ENCODE data around the gene TBC1D3B. TPM values are rescaled to one million over a fixed set of nuclear protein-coding genes. Genes with fewer than 3 reads are reported as not detected.
"Not testable (repeated sequence)": the region's sequence is repeated elsewhere in the genome, so short reads cannot be mapped to it uniquely, and the experiment has no call there.

The TBC1D3B gene
- 0.66 TPM in 1 of 2 replicates, not detected in the other for total RNA-seq (2014; rRNA removed; shearing (Covaris generic))

GRCh38 chr17:36176536-36176935 is at the start of gene TBC1D3B:
Gene TBC1D3B, minus strand, starts transcription at chr17:36176636. Its CDS starts 1,586 bp downstream, at chr17:36175050.
- H3K27ac ChIP-seq; H3K4me3 ChIP-seq; H3K27me3 ChIP-seq (replicated peaks); H3K36me3 ChIP-seq; H3K4me1 ChIP-seq (replicated peaks); DNase-seq (ENCODE audit: low read depth in 1 of 2, low spot score in 2 of 2); H3K9me3 ChIP-seq (replicated peaks): not testable (repeated sequence)

GRCh38 chr17:36222967-36223366 is 46.5 kb upstream of the TBC1D3B start:
- not testable (repeated sequence) for H3K27ac ChIP-seq; H3K4me1 ChIP-seq (replicated peaks); H3K4me3 ChIP-seq; H3K27me3 ChIP-seq (replicated peaks); H3K36me3 ChIP-seq; DNase-seq (ENCODE audit: low read depth in 1 of 2, low spot score in 2 of 2); H3K9me3 ChIP-seq (replicated peaks)

GRCh38 chr17:36221581-36222100 is 45.2 kb upstream of the TBC1D3B start:
- not testable (repeated sequence) for H3K4me3 ChIP-seq; H3K9me3 ChIP-seq (replicated peaks); DNase-seq (ENCODE audit: low read depth in 1 of 2, low spot score in 2 of 2)

GRCh38 chr17:36220737-36221580 is 44.5 kb upstream of the TBC1D3B start:
- not testable (repeated sequence) for H3K27me3 ChIP-seq (replicated peaks); H3K36me3 ChIP-seq; H3K9me3 ChIP-seq (replicated peaks)

More at GRCh38 chr17:36221581-36222100, 45.2 kb upstream of the TBC1D3B start:
- H3K4me1 ChIP-seq (replicated peaks); H3K27ac ChIP-seq; H3K36me3 ChIP-seq; H3K27me3 ChIP-seq (replicated peaks): not testable (repeated sequence)

DNA sequence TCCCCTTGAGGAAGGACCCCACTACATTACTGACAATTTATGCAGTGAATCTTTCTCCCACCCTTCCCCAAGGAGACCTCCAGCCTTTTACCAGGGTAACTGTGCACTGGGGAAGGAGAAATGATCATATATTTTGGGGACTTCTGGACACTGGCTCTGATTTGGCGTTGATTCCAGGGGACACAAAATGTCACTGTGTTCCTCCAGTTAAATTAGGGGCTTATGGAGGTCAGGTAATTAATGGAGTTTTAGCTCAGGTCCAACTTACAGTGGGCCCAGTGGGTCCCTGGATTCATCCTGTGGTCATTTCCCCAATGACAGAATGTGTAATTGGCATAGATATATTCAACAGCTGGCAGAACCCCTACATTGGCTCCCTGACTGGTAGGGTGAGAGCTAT is 43.1 kb upstream of the TBC1D3B start:
- not testable (repeated sequence) for H3K27ac ChIP-seq; DNase-seq (ENCODE audit: low read depth in 1 of 2, low spot score in 2 of 2); H3K4me3 ChIP-seq; H3K4me1 ChIP-seq (replicated peaks); H3K36me3 ChIP-seq; H3K9me3 ChIP-seq (replicated peaks)
- peaks cover 10% of the 10 kb centered on the region for H3K27me3 ChIP-seq (replicated peaks)

More at GRCh38 chr17:36220737-36221580, 44.5 kb upstream of the TBC1D3B start:
- H3K4me1 ChIP-seq (replicated peaks); H3K4me3 ChIP-seq; H3K27ac ChIP-seq; DNase-seq (ENCODE audit: low read depth in 1 of 2, low spot score in 2 of 2): not testable (repeated sequence)

- H3K9me3 ChIP-seq (replicated peaks); H3K27ac ChIP-seq; DNase-seq (ENCODE audit: low read depth in 1 of 2, low spot score in 2 of 2); H3K36me3 ChIP-seq; H3K4me1 ChIP-seq (replicated peaks); H3K4me3 ChIP-seq: not testable (repeated sequence)
- peaks cover 20% of the 10 kb centered on the region for H3K27me3 ChIP-seq (replicated peaks)
Measured at GRCh38 chr17:36215406-36216308, 39.2 kb upstream of the TBC1D3B start.

- no peaks in the 10 kb centered on the region for H3K9me3 ChIP-seq (replicated peaks)
- no peaks in the 10 kb centered on the region for H3K36me3 ChIP-seq
- H3K4me3 ChIP-seq, result no peak overlapping the region
- no peak for DNase-seq (ENCODE audit: low read depth in 1 of 2, low spot score in 2 of 2)
- no peaks in the 10 kb centered on the region for H3K4me1 ChIP-seq (replicated peaks)
- no peak overlapping the region for H3K27ac ChIP-seq
- peaks cover 16% of the 10 kb centered on the region for H3K27me3 ChIP-seq (replicated peaks)
Measured at GRCh38 chr17:36214918-36215317, 38.5 kb upstream of the TBC1D3B start.

DNA sequence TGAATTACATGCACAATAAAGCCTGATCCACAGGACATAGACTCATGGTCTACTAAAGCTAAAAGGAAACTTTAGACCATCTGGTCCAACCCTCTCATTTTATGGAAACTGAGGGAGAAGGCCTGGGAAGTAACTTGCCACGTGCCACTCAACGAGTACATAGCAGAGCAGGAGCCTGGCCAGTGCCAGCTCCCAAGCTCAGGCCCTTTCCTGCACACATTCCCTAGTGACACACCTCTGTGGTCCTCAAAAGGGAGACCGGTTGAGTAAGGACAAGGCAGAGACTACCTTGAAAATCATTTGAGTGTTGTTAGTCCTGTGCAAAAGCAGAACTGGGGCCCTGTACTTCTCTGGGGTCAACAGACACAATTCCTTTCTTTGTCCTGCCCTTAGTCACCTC is 37.3 kb upstream of the TBC1D3B start:
- Histone ChIP-seq H3K27me3 (replicated peaks) (peaks cover 18% of the 10 kb centered on the region), H3K4me1 (replicated peaks) (no peaks in the 10 kb centered on the region), H3K36me3 (no peaks in the 10 kb centered on the region), H3K4me3 (no peak overlapping the region), H3K27ac (no peak overlapping the region), H3K9me3 (replicated peaks) (no peaks in the 10 kb centered on the region)
- DNase-seq (ENCODE audit: low read depth in 1 of 2, low spot score in 2 of 2), result no peak

- no peak overlapping the region for H3K4me3 ChIP-seq
- H3K36me3 ChIP-seq, result no peaks in the 10 kb centered on the region
- H3K27me3 ChIP-seq (replicated peaks), result peaks cover 18% of the 10 kb centered on the region
- no peaks in the 10 kb centered on the region for H3K9me3 ChIP-seq (replicated peaks)
- no peaks in the 10 kb centered on the region for H3K4me1 ChIP-seq (replicated peaks)
- no peak overlapping the region for H3K27ac ChIP-seq
- DNase-seq (ENCODE audit: low read depth in 1 of 2, low spot score in 2 of 2), result no peak
Measured at GRCh38 chr17:36212966-36213365, 36.5 kb upstream of the TBC1D3B start.

- Histone ChIP-seq H3K27ac (no peak overlapping the region), H3K4me3 (no peak overlapping the region), H3K36me3 (no peaks in the 10 kb centered on the region), H3K9me3 (replicated peaks) (no peaks in the 10 kb centered on the region), H3K27me3 (replicated peaks) (peaks cover 18% of the 10 kb centered on the region), H3K4me1 (replicated peaks) (no peaks in the 10 kb centered on the region)
- DNase-seq (ENCODE audit: low read depth in 1 of 2, low spot score in 2 of 2), result no peak
Measured at GRCh38 chr17:36212272-36212605, 35.8 kb upstream of the TBC1D3B start.

GRCh38 chr17:36211484-36212271 is 35.2 kb upstream of the TBC1D3B start:
- peaks cover 20% of the 10 kb centered on the region for H3K27me3 ChIP-seq (replicated peaks)
- H3K36me3 ChIP-seq; H3K27ac ChIP-seq; H3K9me3 ChIP-seq (replicated peaks); H3K4me1 ChIP-seq (replicated peaks); H3K4me3 ChIP-seq; DNase-seq (ENCODE audit: low read depth in 1 of 2, low spot score in 2 of 2): not testable (repeated sequence)

DNA sequence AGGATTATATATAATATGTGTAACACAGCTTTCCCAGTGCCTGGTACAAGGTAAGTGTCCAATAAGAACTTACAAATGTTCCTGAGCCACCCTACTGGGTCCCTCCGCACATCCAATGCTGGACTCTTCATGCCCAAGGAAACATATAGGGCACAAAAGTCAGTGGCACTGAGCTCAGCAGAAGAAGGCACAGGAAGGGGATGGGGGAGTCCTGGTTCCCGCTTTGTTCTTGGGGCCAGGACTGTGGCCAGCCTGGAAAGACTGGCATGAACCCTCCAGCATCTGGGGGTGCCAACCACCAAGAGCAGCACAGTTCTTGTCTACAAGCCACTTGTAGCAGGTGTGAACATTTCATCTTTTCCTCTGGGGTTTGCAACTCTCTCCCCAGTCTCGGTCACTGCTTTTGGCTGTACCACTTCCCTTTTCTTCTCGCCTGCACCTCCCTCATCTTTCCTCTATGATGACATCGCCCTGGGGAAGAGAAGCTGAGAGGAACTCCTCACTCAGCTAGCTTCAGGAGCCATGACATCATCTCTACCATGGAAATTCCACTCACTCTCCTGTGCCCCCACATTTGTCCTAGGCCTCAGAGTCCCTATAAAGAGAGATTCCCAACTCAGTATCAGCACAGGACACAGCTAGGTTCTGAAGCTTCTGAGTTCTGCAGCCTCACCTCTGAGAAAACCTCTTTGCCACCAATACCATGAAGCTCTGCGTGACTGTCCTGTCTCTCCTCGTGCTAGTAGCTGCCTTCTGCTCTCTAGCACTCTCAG is 34.2 kb upstream of the TBC1D3B start, which contains the start of gene CCL4L2:
CCL4L2 (plus strand) TSS at position 625 of the 773 bp plus-strand sequence.
- DNase-seq (ENCODE audit: low read depth in 1 of 2, low spot score in 2 of 2); H3K4me3 ChIP-seq; H3K4me1 ChIP-seq (replicated peaks); H3K36me3 ChIP-seq; H3K27ac ChIP-seq; H3K9me3 ChIP-seq (replicated peaks): not testable (repeated sequence)
- H3K27me3 ChIP-seq (replicated peaks), result peaks cover 21% of the 10 kb centered on the region

GRCh38 chr17:36209575-36209974 is 33.1 kb upstream of the TBC1D3B start:
- no peaks in the 10 kb centered on the region for H3K9me3 ChIP-seq (replicated peaks)
- no peak for DNase-seq (ENCODE audit: low read depth in 1 of 2, low spot score in 2 of 2)
- no peaks in the 10 kb centered on the region for H3K4me1 ChIP-seq (replicated peaks)
- H3K27me3 ChIP-seq (replicated peaks), result peaks cover 19% of the 10 kb centered on the region
- H3K27ac ChIP-seq, result no peak overlapping the region
- no peaks in the 10 kb centered on the region for H3K36me3 ChIP-seq
- H3K4me3 ChIP-seq, result no peak overlapping the region

Data from SJSA1 (cell line).